ENCODE measurements around the gene ATF6B.

DNA sequence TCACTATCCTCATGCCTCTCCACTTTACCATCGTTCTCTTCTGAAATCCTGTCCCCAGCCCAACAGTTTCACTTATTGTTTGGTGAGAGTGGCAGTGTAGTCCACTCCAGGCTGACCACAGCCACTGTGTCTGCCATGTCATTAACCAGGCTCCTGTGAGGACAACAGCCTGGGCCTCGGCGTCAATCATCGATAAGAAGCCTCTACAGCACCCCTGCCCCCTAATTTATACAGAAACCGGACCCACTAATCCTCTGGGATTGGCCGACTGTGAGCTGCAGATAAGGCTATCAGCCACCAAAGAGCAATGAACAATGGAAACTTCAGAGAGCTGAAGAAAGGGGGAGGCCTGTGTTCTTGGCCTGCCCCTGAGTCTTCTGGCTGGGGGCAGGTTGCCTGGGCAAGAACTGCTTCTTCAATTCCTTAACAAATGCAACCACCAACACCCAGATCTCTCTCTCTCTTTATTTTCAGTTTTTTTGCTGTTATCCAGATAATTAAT is 39.8 kb upstream of the ATF6B start:
- TF ChIP-seq, protein P1, sequence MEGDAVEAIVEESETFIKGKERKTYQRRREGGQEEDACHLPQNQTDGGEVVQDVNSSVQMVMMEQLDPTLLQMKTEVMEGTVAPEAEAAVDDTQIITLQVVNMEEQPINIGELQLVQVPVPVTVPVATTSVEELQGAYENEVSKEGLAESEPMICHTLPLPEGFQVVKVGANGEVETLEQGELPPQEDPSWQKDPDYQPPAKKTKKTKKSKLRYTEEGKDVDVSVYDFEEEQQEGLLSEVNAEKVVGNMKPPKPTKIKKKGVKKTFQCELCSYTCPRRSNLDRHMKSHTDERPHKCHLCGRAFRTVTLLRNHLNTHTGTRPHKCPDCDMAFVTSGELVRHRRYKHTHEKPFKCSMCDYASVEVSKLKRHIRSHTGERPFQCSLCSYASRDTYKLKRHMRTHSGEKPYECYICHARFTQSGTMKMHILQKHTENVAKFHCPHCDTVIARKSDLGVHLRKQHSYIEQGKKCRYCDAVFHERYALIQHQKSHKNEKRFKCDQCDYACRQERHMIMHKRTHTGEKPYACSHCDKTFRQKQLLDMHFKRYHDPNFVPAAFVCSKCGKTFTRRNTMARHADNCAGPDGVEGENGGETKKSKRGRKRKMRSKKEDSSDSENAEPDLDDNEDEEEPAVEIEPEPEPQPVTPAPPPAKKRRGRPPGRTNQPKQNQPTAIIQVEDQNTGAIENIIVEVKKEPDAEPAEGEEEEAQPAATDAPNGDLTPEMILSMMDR (conservative IDR thresholded peaks at IDR 0.05; ENCODE audit: low read length), result no peak
- TF ChIP-seq EZH2phosphoT487 (IDR thresholded peaks at IDR 0.05; ENCODE audit: borderline replicate concordance), result no peak
